DMS53 (cell line): ENCODE results near the gene BCL2.

Source experiments
- DNase-seq: peaks from one replicate; lab custom pipeline; 2025; lab: John Stamatoyannopoulos, UW

BCL2 gene

DNA sequence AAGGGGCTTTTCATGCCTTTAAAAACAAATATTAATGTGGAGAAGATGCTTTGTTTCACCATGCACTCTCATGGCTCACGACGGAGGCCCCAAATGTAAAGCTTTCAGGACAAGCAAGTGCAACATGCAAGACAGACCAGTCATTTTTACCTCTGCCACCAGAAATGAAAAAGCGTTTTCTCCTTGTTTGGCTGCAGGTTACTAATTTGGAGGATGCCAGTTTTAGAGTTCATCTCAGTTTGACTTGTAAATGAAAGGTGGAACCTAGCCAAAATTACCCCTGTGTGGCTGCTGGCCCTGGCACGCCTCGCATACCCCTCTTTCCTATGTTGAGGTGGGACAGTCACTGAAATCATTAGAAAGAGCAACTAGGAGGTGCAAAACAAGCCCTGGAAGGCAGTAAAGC lies 138.6 kb downstream of the BCL2 start:
- no peak for DNase-seq

DNA sequence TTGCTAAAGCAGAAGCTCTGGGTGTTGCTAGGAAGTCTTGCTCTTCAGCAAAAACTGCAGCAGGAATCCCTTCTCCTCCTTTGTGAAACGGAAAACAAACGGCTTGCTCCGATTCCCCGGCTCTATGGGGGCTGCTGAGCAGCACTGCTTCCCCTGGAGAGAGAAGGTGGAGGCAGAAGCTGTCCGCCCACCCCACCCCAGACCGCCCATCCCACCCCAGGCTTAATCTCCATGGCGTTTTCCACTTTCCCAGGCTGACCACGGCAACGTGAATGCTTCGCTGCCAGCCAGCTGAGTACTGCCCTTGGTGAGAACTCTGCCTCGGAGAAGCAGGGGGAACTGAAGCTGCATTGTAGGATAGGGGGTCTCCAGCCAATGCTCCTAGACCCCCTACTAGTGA lies 139.2 kb downstream of the BCL2 start:
- DNase-seq: no peak

DNA sequence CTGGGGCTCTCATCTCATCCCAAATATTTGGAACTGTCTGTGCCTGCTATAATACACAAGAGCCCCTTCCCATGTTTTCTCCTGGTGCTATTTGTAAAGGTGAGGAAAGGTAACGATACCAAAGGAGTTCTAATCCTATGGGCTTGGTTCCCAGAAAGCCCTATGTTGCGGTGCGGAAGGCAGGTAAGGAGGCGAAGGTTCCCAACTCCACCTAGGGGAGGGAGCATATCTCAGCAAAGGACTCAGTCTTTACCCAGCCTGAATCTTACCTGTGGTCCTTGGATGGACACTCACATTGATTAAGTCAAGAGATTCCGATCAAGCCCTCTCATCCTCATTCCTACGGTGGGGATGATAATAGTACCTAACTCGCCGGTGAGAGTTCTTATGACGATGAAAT lies 140.1 kb downstream of the BCL2 start:
- no peak for DNase-seq

DNA sequence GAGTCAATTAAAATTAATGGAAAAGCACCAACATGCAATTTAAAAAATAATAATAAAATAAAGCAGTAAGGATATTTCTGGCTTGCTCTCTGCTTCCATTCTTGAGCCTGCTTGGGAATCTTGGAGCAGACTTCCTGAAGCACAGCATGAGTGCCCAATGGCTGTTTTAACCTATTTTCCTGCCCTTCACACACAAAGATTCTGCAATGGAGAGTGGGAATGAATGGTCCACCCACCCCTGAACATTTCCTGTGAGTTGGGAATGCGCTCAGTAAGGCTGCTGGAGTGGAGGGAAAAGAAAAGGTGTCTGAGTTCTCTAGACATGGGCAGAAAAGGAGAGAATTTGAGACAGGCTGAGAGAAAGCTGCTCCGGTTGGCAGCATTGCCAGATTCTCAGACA lies 140.6 kb downstream of the BCL2 start:
- DNase-seq: no peak

DNA sequence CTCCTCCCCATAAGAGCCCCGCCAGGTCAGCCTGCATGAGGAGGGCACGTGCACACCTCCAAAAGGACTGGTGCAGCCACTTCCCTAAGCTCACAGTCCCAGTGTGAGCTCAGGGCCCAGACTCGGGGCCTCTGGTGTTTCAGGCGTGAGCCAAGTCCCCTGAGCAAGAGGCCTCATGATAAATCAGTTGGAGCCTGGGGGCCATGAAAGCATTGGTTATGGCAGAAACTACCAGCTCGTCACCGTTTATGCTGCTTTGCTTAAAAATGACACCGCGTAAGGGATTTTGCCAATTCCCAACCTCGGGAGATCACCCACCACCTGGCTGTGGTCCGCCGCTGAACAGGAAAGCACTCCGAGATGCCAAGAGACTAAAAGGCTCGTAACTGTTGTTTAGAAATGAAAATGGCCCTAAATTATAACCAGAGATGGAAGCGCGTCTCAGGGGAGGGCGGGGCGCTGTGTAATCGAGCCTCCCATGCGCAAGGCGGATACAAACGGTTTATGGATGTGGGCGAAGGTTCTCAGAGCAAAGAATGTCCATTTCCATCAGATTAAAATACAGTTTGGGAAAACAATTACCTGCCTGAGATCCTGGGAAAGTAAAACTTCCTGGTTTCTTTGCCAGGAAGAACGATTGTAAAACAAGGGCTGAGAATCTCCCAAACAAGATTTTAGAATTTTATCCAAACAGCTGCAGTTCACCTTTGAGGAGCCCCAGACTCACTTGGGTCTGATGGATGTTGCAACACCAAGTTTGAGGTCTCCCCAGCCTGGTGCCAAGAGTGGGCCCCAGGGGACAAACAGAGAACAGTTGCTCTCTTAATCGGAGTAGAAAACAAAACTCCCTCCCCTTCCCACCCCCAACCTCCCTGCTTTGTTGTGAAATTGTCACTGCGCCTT lies 141.4 kb downstream of the BCL2 start:
- no peak for DNase-seq

DNA sequence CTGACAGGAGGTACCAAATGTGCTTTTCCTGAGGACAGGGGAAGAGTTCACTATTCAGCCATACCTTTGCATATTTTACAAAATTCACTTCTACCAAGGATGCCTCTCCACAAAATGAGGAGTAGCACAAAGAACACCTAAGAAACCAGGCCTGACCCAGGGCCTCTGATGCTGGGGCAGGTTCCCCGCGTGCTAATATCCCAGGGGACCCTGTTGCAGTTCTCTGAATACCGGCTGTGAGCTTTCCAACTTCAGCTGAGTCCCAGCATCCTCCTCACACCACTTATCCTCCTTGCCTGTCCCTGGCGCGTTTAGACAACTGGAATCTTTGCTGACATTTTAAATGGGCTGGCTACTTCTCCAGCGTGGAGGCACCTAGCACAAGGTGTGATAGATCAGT lies 142.3 kb downstream of the BCL2 start:
- no peak for DNase-seq

DNA sequence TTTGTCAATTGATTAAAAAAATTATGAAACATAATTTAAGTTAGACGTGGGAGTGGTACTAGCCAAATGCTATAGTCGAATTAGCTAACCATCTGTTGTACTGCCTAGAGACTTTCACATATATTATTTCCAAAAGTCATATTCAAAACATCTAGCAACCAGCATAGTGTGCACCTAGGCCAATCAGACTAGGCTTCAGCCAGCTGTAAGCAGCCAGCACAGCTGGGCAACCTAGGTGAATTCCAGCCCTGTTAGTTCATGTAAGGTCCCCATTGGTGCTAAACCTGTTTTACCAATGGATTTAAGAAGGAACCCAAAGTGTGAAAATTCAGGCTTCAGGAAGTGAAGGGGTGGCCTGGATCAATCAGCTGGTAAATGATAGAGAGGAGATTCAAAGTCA lies 144.3 kb downstream of the BCL2 start:
- DNase-seq: no peak

DNA sequence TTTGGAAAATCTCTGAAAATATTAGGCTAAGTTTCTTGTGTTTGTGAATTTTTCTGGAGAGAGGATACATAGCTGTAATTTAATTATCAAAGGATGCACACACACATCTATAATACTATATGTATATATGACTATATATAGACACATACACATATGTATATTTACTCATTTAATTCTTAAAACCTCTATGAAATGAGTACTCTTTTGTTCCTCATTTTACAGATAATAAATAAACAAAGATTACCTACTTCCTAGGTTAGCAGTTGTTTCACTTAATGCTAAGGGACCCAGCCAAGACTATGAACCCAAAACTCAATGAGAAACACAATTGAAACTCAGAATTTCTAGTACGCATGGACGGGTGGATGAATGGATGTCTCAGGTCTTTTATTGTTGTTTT lies 145.6 kb downstream of the BCL2 start:
- DNase-seq: no peak

DNA sequence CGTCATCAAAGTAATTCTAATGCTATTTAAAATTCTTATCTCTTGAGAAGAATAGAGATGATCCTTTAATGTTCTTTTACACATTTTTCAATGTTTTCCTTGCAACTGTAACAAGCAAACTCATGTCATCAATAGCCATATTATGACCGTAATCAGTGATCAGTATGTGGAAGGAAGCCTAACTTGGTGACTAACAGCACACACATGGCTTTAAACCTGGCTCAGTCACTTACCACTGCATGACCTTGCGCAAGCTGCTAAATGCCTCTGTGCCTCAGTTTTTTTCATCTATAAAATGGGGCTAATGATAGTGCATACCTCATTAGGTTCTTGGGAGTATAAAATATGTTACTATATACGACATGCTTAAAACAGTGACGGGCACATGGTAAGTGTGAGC lies 149.7 kb downstream of the BCL2 start:
- DNase-seq: no peak

DNA sequence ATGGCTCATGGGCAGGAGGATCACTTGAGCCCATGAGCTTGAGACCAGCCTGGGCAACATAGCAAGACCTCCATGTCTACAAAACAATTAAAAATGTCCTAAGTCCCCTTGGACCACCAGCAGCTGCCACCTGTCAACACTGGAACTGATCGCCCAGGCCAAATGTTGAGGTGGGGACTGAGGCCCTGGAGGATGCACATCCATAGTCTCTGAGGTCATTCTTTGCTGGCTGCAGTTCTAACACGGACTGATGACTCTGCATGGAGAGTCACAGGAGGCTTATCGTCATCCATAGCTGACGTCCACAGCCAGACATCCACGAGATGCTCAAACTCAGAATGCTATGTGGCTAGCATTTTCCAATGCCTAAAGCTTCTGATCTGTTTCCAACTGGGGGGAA lies 151.3 kb downstream of the BCL2 start:
- no peak for DNase-seq

DNA sequence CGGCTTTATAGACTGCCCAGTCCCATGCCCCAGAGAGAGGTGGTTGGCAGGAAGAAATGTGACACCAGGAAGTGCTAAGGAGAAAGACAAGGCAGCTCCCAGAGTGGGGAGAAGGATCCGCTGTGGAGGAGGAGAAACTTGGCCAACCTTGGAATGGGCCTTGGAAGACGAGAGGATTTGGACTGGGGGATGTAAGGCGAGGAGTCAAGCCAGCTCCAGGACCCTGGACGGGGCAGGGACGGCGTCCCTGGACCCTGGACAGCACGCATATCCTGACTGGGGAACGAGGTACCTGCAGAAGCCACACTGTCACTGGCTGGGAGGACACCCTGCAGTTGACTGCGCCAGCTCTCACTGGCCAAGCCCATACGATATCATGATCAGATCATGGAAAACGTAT lies 153.4 kb downstream of the BCL2 start:
- no peak for DNase-seq

DNA sequence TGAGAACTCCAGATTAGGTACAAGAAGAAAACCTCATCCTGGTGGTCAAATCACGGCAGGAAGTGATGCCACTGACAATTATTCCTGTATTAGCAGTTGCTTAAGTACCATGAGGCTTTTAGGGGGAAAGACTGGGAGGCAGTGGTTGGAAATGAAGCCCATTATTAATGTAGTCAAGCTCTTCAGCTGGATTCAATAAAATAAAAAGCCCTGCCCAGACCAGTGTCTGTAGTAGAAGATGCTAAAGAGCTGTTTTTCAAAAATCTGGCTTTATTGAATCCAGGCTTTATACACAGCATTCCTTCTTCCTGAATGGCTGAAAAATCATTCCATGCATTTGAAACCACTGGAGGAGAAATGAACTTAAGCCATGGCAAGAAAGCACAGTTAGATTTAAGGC lies 155.2 kb downstream of the BCL2 start:
- no peak for DNase-seq

DNA sequence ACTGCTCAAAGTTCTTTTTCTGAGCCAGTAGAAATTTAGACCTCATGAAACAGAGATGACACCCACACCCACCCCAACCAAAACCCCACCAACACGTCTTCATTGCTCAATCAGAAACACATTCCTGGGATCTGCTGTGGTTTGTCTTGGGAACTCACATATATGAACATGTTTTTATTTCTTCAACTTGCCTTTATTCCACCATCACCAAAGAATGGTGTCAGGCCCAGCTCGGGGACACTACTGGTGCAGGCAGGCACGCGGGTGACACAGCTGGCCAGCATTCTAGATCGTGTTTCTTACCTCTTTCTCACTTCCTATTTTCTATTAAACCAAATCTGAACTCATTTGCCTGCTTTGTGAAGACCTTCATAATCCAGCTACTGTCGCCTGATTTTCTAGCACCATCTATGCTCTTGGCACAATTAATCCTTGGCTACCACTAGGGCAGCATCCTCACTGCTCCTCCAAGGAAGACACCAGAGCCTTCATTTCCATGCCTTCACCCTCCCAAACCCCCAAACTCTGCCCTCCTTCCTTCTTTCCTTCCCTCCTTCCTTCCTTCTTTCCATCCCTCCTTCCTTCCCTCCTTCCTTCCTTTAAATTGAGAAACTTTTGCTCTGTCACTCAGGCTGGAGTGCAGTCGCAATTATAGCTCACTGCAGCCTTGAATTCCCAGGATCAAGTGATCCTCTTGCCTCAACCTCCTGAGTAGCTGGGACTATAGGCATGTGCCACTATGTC lies 157.1 kb downstream of the BCL2 start:
- DNase-seq: peak; percentile 40

DNA sequence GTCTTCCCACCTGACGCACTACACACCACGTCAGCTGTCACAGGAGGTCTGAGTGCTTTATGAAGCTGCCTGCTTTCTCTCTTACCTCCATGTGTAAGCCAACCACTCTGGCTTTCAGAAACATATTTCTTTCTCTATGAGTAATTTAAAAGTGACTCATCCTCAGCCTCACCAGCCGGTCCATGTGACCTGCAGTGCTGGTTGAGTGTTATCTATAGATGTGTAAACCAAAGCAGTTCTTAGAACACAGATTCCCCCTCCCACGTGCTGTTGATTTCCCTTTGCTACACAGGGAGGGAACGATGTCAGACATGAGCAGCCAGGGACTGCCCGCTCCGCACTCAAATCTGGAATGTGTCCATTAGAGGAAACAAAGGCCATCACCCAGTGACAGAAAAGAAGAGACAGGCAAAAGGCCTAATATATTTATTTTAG lies 157.8 kb downstream of the BCL2 start:
- peak; percentile 99 for DNase-seq

DNA sequence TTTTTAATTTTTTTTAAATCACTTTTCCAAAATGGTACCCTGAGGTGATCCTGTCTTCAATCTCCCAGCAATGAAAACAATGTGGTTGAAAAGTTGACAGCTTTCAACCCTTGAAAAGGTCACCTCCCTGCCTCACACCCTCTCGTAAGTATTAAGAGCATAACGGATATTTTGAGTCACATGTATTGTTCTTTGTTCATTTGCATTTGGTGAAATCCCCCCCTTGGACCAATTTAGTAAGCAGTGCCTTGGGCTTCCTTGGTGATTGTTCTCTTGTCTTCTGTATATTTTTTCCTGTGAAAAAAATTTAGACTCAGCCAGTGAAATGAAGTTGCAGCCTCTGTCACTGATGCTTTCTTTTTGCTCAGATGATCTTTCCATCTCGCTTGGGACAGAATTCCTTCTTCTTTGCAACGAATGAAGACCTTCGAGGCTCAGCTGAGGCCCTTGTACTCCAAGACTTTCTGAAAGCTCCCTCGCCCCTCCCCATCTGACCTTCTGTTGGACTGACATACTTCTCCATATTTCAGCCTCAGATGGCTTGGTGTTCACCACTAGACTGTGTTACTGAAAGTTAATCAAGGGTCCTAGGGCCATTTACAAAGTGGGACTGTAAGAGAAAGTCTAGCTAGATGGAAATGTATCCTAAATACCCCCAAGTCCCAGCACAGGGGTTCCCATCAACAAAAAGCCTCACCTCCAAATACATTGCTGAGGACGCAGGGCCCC lies 158.4 kb downstream of the BCL2 start:
- peak; percentile 33 for DNase-seq

DNA sequence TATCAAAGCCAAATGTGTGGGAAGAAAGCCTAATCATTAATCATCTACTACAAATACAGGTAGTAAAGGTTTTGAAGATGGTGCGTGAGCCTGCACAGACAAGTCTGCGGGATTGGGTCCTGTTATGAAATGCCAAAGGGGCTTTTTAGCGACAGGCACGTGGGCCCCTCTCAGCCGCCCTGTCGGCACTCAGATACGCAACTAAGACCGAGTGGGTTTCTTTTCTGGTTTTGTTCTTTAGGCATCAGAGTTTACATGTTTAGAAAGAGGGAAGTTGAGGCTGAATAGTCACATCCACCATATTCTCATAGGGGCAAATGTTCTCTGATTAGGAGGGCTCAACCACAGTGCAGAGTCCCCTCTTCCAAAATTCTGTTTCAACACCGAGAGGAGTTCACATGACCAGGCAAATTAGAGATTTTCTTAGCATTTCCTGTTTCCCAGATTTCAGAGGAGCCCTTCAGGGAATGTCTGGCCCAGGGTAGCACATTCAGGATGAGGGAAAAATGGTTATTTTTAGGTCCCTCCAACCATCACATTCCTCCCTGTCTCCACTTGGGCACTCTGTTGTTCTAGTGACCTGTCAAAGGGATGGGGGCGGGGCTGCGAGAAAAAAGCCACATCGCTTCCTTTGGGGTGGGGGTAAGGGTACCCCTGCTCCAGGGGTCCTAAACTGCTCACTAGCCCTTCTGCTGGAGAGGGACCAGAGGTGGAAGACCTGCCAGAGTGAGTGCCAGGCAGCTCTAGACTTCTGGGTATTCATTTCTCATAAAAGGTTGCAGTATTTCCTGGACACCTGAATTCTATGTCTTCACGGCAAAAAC lies 159.2 kb downstream of the BCL2 start:
- no peak for DNase-seq

DNA sequence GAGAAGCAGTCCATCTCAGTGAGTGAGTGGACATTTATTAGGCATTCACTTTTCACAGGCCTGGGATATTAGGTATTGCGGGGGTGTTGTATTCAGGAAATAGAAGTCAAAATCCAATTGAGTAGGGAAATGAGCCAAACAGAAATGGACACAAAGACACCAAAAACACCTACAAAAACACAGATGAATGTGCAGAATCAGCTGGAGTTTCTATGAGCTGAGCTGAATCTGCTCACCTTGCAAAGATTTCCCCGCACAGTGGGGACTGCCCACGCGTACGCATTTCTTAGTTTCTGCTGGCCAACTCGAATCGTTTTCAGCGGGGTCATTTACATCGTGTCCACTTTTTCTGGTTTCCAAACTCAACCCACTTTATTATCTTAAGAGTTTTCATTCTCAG lies 160.0 kb downstream of the BCL2 start:
- no peak for DNase-seq

DNA sequence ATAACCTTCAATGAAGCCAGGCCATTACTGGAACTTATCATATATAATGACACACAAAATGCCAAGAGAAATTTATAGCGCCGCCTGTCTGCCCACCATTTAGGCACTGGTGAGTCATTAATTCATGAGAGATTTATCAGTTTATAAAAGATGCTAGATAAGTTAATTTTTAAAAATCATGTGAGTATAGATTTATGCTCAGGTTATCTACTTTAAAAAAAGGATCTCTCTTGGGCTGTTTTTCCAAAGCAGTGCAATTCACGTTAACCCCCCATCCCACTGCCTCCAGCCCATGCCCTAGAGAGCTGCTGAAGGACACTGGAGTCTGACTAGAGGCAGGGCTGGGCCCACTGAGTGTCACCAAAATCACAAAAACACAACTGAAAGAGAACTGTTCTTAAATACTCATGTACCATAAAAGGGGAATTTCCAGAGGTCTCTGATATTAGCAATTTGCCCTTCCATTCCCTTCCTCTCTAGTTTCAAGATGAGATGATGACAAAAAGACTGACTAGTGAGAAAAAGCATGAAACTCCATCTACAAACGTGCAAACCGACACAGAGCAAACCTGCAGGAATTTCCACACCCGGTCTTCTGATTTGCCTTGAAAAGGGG lies 160.8 kb downstream of the BCL2 start:
- peak; percentile 28 for DNase-seq

DNA sequence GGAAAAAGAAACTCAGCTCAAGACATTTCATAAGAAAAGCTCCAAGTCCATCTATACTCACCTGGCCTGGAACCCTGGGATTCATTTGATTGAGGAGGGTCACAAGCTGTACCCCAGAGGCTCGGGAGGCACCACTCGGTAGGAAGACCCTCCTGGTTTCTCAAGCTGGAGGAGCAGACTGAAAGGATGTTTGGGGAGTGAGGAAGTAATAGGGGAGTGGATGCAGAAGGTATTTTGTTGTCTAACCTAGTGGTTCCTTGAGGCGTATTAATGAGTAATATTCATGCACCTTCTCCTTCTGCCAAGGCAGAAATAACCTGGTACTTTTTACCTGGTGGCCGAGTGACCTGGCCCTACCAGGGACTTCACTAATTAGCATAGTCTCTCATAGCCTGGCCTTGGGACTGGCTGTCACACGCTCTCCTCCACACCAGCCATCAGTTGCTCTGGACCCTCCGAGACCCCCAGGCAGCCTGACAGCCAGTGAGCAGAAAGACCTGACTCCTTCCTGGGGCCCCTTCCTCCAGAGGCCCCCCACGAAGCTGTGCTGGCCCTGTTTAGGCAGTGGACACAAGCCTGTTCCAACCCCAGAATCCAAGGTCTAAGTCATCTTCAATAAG lies 161.4 kb downstream of the BCL2 start:
- peak; percentile 60 for DNase-seq

DNA sequence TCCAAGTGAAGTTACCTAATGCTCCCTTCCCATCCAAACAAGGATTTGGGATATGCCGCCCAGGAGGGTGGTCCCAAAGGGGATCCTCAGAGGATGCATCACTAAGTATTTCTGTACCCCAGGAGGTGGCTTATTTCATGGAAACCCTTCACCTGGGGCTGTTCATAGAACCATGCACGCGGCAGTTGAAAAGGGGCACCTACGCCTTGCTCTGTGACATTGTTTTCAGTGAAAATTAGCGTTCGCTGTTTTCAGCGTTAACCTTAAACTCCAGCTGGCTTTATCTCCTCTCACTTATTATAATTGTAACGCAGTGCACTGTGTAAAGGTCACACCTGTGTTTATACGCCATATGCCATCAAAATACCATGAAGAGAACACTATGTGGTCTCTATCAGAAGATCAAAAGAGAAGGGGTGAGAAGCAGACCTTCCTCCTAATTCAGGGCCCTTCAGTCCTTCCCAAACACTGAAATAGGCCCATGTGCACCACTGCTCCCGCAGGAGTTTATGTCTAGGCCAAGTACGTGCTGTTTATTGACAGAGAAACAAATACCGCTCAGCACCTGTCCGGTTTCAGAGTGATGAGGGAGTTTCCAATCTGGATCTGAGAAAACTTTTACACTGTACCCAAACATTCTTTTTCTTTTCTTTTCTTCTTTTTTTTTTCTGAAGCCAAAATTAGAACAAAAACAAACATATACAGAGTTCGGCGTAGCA lies 162.1 kb downstream of the BCL2 start:
- peak; percentile 88 for DNase-seq
